Neural progenitor cell (in vitro differentiated cells): ENCODE measurements around the gene RPL39L. TPM values are rescaled to one million over a fixed set of nuclear protein-coding genes. Genes with fewer than 3 reads are reported as not detected.

Experiments
- DNase-seq: peaks from one replicate; pipeline ENCODE4 v3.0.0-alpha.2; 2016; ENCODE audit warnings: low spot score
- H2AFZ ChIP-seq: fragments of 200-600 bp; sonication (generic); replicated peaks from 2 replicates; pipeline ENCODE4 v1.6.1; 2016; ENCODE audit warnings: antibody characterized with exemption
- H3F3A ChIP-seq: fragments of 200-600 bp; sonication (generic); 2 replicates; pipeline ENCODE4 v1.6.1; 2016; ENCODE audit warnings: antibody characterized with exemption, low read depth
- H3K27ac ChIP-seq: fragments of 200-600 bp; sonication (generic); 2 replicates; pipeline ENCODE4 v1.5.1; 2016; ENCODE audit warnings: mild to moderate bottlenecking
- H3K27me3 ChIP-seq: fragments of 200-600 bp; sonication (generic); 2 replicates; pipeline ENCODE4 v1.6.1; 2016; ENCODE audit warnings: mild to moderate bottlenecking, moderate library complexity
- H3K36me3 ChIP-seq: fragments of 200-600 bp; sonication (generic); 2 replicates; pipeline ENCODE4 v1.5.1; 2016
- H3K4me1 ChIP-seq: fragments of 200-600 bp; sonication (generic); 2 replicates; pipeline ENCODE4 v1.6.1; 2016; ENCODE audit warnings: mixed run types
- H3K4me2 ChIP-seq: fragments of 200-600 bp; sonication (generic); 2 replicates; pipeline ENCODE4 v1.6.1; 2016
- H3K4me3 ChIP-seq: fragments of 200-600 bp; sonication (generic); 2 replicates; pipeline ENCODE4 v1.5.1; 2016
- H3K79me2 ChIP-seq: fragments of 200-600 bp; sonication (generic); 2 replicates; pipeline ENCODE4 v1.6.1; 2016; ENCODE audit warnings: low read depth
- H3K9ac ChIP-seq: fragments of 200-600 bp; sonication (generic); 2 replicates; pipeline ENCODE4 v1.6.1; 2016
- H3K9me3 ChIP-seq: fragments of 200-600 bp; sonication (generic); 2 replicates; pipeline ENCODE4 v1.5.1; 2016; ENCODE audit warnings: low read depth
- H4K20me1 ChIP-seq: fragments of 200-600 bp; sonication (generic); 2 replicates; pipeline ENCODE4 v1.6.1; 2016; ENCODE audit warnings: low read depth
- H3K27ac Mint-ChIP-seq: 3 replicates; pipeline ENCODE4 v1.8.0; 2021; ENCODE audit warnings: mixed read lengths
- H3K27me3 Mint-ChIP-seq: 2 replicates; pipeline ENCODE4 v1.8.0; 2022; ENCODE audit warnings: low read depth, mild to moderate bottlenecking, inconsistent platforms, moderate library complexity, mixed read lengths; ENCODE audit not compliant: insufficient read depth
- H3K36me3 Mint-ChIP-seq: 3 replicates; pipeline ENCODE4 v1.8.0; 2021; ENCODE audit warnings: mixed read lengths
- H3K4me1 Mint-ChIP-seq: 3 replicates; pipeline ENCODE4 v1.8.0; 2021; ENCODE audit warnings: mixed read lengths
- H3K4me3 Mint-ChIP-seq: 3 replicates; pipeline ENCODE4 v1.8.0; 2021; ENCODE audit warnings: mild to moderate bottlenecking, moderate library complexity, mixed read lengths
- H3K9me3 Mint-ChIP-seq: 3 replicates; pipeline ENCODE4 v1.8.0; 2020; ENCODE audit warnings: mixed read lengths
- EZH2 ChIP-seq: fragments of 200-600 bp; sonication (generic); IDR thresholded peaks from 2 replicates; pipeline ENCODE4 v1.6.1; 2017; ENCODE audit warnings: antibody characterized with exemption, mild to moderate bottlenecking, moderate library complexity
- EZH2phosphoT487 ChIP-seq: fragments of 200-600 bp; sonication (generic); IDR thresholded peaks from 2 replicates; pipeline ENCODE4 v1.6.1; 2017; ENCODE audit warnings: antibody characterized with exemption
- total RNA-seq: library from RNA; depleted of rRNA; stranded (reverse); fragments of >200 nt; gene quantifications from 2 replicates; pipeline ENCODE4 v1.2.3, GENCODE V29; 2015; ENCODE audit warnings: low replicate concordance
- TF ChIP-seq, protein P1 (sequence below): fragments of 200-600 bp; sonication (generic); IDR thresholded peaks from 2 replicates; pipeline ENCODE4 v1.5.1; 2017; ENCODE audit warnings: antibody characterized with exemption, mild to moderate bottlenecking

The RPL39L gene
- 49.1 and 52.3 TPM in 2 replicates for total RNA-seq

DNA sequence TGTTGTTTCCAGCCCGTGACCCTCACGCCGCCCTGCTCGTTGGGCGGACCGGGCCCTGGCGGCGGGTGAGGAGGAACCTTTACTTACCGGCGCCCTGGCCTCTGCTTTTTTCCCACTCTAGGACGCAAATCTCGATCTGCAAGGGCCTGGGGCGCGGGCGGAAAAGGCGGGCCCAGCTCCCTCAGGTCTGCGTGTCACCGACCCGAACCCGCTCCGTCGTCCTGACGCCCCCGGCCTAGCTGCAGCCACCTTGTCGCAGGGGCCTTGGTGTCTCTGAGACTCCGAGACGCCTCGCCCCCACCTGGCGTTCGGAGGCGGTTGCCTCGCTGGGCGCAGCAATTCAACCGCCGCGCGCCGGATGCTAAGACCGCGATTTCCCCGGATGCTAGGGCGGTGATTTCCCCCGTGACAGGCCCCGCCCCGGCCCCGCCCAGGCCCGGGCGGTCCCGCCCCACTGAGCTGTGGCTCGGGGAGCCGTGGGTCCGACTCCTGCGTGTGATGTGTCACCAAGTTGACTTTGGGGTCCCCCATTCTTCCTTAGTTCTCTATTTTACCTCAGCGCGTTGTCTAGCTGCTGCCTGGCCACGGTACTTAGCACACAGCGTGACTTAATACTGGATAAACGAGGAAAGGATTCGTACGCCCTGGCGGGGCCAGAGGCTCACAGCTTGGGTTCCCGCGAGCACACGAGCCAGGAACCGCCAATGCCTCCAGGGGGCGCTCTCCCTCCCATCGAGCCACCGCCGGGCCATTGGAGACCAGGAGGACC, at the start of gene RPL39L:
Gene RPL39L (minus strand): TSS at position 371 of the 769 bp plus-strand sequence. CDS start 18,196 bp downstream, outside the sequence.
- TF ChIP-seq EZH2phosphoT487: no peak
- TF ChIP-seq, protein P1, sequence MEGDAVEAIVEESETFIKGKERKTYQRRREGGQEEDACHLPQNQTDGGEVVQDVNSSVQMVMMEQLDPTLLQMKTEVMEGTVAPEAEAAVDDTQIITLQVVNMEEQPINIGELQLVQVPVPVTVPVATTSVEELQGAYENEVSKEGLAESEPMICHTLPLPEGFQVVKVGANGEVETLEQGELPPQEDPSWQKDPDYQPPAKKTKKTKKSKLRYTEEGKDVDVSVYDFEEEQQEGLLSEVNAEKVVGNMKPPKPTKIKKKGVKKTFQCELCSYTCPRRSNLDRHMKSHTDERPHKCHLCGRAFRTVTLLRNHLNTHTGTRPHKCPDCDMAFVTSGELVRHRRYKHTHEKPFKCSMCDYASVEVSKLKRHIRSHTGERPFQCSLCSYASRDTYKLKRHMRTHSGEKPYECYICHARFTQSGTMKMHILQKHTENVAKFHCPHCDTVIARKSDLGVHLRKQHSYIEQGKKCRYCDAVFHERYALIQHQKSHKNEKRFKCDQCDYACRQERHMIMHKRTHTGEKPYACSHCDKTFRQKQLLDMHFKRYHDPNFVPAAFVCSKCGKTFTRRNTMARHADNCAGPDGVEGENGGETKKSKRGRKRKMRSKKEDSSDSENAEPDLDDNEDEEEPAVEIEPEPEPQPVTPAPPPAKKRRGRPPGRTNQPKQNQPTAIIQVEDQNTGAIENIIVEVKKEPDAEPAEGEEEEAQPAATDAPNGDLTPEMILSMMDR: peak; percentile 77
- Mint-ChIP-seq H3K4me1 (no peaks in the 10 kb centered on the region), H3K27ac (peak within 1 kb of the TSS; percentile 74), H3K4me3 (peak within 1 kb of the TSS; percentile 89), H3K36me3 (peaks cover 15% of the 10 kb centered on the region), H3K9me3 (peaks cover 24% of the 10 kb centered on the region), H3K27me3 (peaks cover 6% of the 10 kb centered on the region)
- H3K36me3 ChIP-seq: no peaks in the 10 kb centered on the region
- H4K20me1 ChIP-seq: no peaks in the 10 kb centered on the region
- H3K4me3 ChIP-seq: peak within 1 kb of the TSS; percentile 51
- H3K4me1 ChIP-seq: no peaks in the 10 kb centered on the region
- no peaks in the 10 kb centered on the region for H3F3A ChIP-seq
- H3K9ac ChIP-seq: no peak within 1 kb of the TSS
- H3K9me3 ChIP-seq: no peaks in the 10 kb centered on the region
- peaks cover 8% of the 10 kb centered on the region for H3K79me2 ChIP-seq
- H3K27ac ChIP-seq: peak within 1 kb of the TSS; percentile 64
- H3K27me3 ChIP-seq: no peaks in the 10 kb centered on the region
- peak; percentile 90 for DNase-seq
- H3K4me2 ChIP-seq: peak within 1 kb of the TSS; percentile 70
- H2AFZ ChIP-seq: peak within 1 kb of the TSS; percentile 73

DNA sequence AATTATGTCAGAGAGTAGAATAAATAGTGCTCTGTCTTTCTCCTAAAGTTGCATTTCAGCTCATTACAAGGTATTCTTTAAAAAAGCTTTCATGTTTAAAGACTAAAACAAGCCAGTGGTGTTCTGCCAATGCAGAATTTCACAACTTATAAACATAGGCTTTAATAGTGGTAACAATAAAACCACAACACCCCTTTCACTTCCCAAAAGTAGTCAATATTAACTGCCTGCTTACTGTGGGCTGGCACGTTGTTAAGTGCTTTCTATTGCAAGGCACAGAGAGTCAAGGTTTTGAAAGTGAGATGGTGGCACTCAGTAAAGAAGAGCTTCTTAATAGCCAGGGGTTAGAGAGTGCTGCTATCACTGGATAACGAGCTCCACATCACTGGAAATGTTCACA, 49.6 kb upstream of the RPL39L start:
- peaks cover 5% of the 10 kb centered on the region for H3F3A ChIP-seq
- peaks cover 3% of the 10 kb centered on the region for H3K4me1 ChIP-seq
- no peak overlapping the region for H3K9ac ChIP-seq
- no peak for DNase-seq
- no peaks in the 10 kb centered on the region for H3K79me2 ChIP-seq
- H3K4me3 ChIP-seq: no peak overlapping the region
- no peaks in the 10 kb centered on the region for H3K36me3 ChIP-seq
- TF ChIP-seq, protein P1: no peak
- TF ChIP-seq EZH2 (no peak), EZH2phosphoT487 (no peak)
- peaks cover 5% of the 10 kb centered on the region for H3K4me1 Mint-ChIP-seq
- no peaks in the 10 kb centered on the region for H3K36me3 Mint-ChIP-seq
- no peak overlapping the region for H3K4me2 ChIP-seq
- peaks cover 7% of the 10 kb centered on the region for H3K27me3 Mint-ChIP-seq
- no peak overlapping the region for H3K4me3 Mint-ChIP-seq
- no peaks in the 10 kb centered on the region for H4K20me1 ChIP-seq
- no peaks in the 10 kb centered on the region for H3K27me3 ChIP-seq
- H3K9me3 ChIP-seq: no peaks in the 10 kb centered on the region
- H3K27ac Mint-ChIP-seq: no peak overlapping the region
- H2AFZ ChIP-seq: no peak overlapping the region
- no peak overlapping the region for H3K27ac ChIP-seq
- no peaks in the 10 kb centered on the region for H3K9me3 Mint-ChIP-seq

DNA sequence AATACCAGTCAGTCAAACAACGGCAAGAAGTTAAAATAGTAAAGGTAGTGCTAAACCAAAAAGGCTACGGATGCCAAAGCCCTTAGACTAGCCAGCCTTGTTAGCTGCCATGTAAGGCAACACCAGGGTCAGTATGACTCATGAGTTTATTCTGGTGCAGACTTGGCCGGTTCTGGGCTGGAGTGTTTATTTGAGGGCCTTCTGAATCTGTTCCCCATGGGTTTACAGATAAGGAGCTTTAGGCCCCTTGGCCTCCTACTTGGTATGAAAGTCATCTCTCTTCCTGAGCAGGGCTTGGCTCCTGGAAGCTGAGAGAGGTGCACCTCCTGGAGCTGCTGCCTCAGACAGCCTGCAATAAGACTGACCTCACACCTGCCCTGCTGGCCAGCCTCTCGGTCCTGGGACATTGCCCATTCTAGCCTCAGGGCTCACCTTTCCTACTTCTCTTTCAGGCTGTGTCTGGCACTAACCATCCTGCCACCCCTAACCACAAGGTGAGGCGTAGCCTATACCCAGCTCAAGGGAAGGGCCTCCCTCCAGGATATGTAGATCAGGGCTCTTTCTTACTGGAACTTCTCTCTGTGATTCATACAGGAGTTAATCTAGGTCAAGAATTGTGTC, 47.6 kb upstream of the RPL39L start:
- no peaks in the 10 kb centered on the region for H4K20me1 ChIP-seq
- TF ChIP-seq EZH2 (no peak), EZH2phosphoT487 (no peak)
- TF ChIP-seq, protein P1: no peak
- H2AFZ ChIP-seq: no peak overlapping the region
- no peaks in the 10 kb centered on the region for H3K36me3 ChIP-seq
- no peaks in the 10 kb centered on the region for H3K9me3 ChIP-seq
- H3K9ac ChIP-seq: no peak overlapping the region
- H3K36me3 Mint-ChIP-seq: no peaks in the 10 kb centered on the region
- H3K27me3 Mint-ChIP-seq: peaks cover 5% of the 10 kb centered on the region
- peaks cover 16% of the 10 kb centered on the region for H3K4me1 Mint-ChIP-seq
- H3K27me3 ChIP-seq: no peaks in the 10 kb centered on the region
- H3K27ac ChIP-seq: no peak overlapping the region
- no peak overlapping the region for H3K4me3 ChIP-seq
- H3F3A ChIP-seq: peaks cover 16% of the 10 kb centered on the region
- H3K4me3 Mint-ChIP-seq: no peak overlapping the region
- H3K9me3 Mint-ChIP-seq: peaks cover 2% of the 10 kb centered on the region
- no peaks in the 10 kb centered on the region for H3K79me2 ChIP-seq
- no peak overlapping the region for H3K27ac Mint-ChIP-seq
- no peak for DNase-seq
- H3K4me2 ChIP-seq: no peak overlapping the region
- peaks cover 20% of the 10 kb centered on the region for H3K4me1 ChIP-seq
